Activated CD8-positive, alpha-beta memory T cell treated with anti-CD3 and anti-CD28 coated beads for 36 hours (primary cell): Measurements from ENCODE around the gene MYLK. TPM values are rescaled to one million over a fixed set of nuclear protein-coding genes. Genes with fewer than 3 reads are reported as not detected.

Experiments used
- CTCF ChIA-PET: fragments of 350-600 bp; sonication (Branson Sonifier 250); formaldehyde crosslinking; loops from one replicate; lab custom pipeline; 2021; ENCODE audit warnings: antibody characterized with exemption; lab: Charles Lee
- POLR2A ChIA-PET: fragments of 350-600 bp; sonication (Branson Sonifier 250); formaldehyde crosslinking; loops from one replicate; lab custom pipeline; 2021; ENCODE audit warnings: antibody characterized with exemption; lab: Charles Lee
- total RNA-seq, 2 experiments: library from RNA; stranded (reverse); gene quantifications; one replicate each; pipeline ENCODE4 v1.2.3, GENCODE V29; 2021

Gene MYLK
- total RNA-seq, 2 experiments from 2014 or later = not detected

DNA sequence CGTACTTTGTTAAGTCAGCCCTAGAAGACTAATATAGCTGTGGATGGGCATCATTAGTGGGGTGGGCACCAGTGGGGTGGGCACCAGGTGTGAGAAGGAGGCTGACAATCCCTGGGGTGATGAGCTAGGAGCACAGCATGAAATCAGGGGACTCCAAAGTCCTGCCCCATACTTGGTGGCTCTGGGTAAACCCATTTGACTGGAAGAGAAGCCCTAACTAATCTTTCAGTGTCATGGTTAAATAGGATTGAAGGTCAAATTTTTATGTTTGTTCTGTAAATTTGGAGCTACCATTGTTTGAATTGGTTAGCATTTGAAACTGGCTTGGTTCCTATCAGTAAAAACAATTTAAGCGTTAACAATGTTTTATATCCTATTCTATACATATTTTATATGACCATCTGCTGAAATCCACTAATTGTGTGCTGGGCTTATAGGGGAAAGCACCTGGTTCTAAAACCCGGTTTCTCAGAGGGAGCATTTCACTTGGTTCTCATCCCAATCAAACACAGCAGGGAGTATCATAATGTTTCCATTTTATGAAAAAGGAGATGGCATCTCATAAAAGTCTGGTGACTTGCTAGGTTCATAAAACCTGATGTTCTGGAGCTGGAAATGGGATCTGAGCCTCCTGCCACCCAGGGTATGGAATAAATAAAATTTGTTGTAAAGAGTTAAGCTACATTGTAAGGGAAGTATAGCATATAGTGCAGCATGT is 211.5 kb downstream of the MYLK start:
- CTCF ChIA-PET = no interaction called here
- POLR2A ChIA-PET = no interaction called here

- ChIA-PET POLR2A (no interaction called here), CTCF (no interaction called here)
Observed at GRCh38 chr3:123670743-123671142, 213.4 kb downstream of the MYLK start.

GRCh38 chr3:123668906-123669305 is 215.2 kb downstream of the MYLK start:
- ChIA-PET POLR2A (no interaction called here), CTCF (no interaction called here)

- CTCF ChIA-PET = no interaction called here
- POLR2A ChIA-PET = no interaction called here
Observed at GRCh38 chr3:123667784-123668183, 216.3 kb downstream of the MYLK start.

DNA sequence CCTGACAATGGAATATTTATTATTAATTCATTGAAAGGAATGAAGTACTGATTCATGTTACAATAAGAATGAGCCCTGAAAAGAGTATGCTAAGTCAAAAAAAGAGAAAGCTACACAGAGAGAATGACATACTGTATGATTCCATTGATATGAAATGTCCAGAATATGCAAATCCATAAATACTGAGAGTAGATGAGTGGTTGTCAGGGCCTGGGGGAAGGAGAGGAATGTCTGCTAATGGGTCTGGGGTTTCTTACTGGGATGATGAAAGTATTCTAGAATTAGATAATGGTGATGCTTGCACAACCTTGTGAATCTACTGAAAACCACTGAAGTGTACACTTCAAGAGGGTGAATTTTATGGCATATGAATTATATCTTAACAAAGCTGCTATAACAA is 219.4 kb downstream of the MYLK start:
- ChIA-PET POLR2A (no interaction called here), CTCF (no interaction called here)

DNA sequence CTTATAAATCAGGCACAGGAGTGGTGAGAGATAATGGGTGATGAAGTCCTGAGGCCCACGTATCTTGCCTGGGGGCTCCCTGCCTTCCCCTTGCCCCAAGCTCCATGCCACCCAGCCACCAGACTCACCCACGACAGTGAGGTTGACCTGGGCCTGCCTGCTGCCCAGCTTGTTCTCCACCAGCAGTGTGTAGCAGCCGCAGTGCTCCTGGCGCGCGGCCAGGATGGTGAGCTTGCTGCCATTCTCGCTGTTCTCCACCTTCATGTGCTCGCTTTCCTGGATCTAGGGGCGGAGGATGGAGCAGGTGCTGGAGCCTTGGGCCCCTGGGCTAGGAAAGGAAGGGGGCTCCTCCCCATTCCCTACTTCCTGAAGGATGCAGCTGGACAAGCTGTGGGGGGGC is 220.2 kb downstream of the MYLK start:
- CTCF ChIA-PET = no interaction called here
- POLR2A ChIA-PET = no interaction called here

DNA sequence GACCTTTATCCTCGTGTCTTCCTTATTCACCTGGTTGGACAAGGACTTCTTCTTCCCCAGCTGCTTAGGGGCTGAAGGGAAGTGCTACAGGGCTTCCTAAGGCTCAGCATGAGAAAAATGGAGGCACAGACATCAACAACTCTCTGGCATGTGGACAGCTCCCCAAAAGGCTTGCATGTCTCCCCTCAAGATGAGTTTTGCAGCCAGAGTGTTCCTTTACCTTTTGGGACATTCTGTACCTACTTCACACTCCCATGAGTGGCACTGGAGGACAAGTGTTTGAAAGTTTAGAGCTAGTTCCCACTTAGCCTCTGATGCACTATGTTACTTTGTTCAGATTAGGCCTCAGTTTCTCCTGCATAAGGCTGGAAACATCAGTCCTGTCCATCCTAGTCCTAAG is 222.2 kb downstream of the MYLK start:
- ChIA-PET POLR2A (no interaction called here), CTCF (no interaction called here)

GRCh38 chr3:123660900-123661299 is 223.2 kb downstream of the MYLK start:
- CTCF ChIA-PET = interaction anchor here (1.2 kb wide), 1 partner anchor 18 kb away, joined by 3 read pairs; no protein-coding TSS in a partner anchor
- POLR2A ChIA-PET = no interaction called here

GRCh38 chr3:123660141-123660675 is 223.9 kb downstream of the MYLK start:
- CTCF ChIA-PET = interaction anchor here (0.8 to 1.2 kb wide), 2 partner anchors 17 to 47 kb away, joined by 3 read pairs; no protein-coding TSS in a partner anchor
- POLR2A ChIA-PET = no interaction called here

DNA sequence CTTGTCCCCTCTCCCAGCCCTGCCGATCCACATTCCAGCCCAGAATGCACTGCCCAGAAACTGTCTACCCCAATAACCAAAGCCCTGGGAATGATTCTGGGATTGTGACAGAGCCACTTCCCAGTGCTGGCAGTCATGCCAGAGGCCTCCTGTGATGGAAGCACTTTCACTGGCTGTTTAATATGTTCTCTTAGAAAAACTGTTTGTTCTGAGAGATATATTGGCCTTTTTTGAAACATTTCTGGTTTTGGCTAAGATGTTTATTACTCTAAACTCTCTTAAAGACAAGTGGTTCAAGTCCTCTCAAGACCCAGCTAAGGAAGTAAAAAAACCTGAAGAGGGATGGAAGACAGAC is 225.3 kb downstream of the MYLK start:
- CTCF ChIA-PET = no interaction called here
- POLR2A ChIA-PET = no interaction called here

DNA sequence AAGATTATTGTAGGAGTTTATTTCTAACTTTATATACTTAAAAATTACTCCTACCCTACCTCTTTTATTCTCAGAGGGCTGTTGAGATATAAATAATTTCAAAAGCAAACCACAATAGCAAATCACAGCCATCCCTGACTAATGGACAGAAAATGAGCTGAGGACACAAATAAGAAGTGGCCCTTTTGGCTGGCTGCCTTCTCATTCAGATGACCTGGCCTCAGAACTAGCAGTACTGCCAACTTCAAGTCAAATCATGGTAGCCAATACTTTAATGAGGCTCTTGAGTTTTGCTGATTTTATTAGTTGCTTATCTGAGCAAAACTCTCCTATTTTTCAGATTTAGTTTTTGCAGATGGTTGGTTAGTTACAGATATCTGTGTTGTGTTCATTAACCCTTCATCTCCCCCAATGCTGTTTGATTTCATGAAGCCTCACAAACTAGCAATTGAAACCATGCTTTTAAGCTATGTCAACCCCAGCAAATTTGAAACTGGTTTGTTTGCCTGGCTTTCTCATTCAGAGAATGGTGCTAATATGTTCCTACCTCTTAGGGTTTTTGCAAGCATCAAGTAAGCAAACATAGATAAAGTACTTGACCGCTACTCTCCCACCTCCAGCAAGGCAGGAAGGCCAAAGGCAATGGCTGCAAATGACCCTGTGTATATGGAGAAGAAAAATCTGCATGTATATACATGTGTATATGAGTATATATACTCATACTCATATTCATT is 225.8 kb downstream of the MYLK start:
- ChIA-PET POLR2A (no interaction called here), CTCF (no interaction called here)

DNA sequence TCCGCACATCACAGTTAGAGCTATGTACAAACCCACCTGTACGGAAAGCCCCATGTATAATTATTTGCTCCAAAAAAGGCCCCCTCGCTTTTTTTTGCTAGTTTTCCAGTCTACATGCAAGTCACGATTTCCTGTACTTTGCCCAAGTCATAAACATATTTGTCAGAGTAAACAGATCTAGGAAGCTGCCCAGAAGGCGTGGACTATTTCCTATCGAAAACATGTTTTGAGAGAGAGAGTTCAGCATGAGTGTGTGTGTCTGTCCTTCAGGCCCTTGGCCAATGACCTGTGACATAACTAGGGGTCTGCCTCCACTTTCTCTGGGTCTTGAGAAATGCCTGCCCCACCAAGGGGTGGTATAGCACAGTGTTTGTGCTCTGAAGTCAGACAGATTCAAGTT is 226.6 kb downstream of the MYLK start:
- ChIA-PET POLR2A (no interaction called here), CTCF (no interaction called here)

DNA sequence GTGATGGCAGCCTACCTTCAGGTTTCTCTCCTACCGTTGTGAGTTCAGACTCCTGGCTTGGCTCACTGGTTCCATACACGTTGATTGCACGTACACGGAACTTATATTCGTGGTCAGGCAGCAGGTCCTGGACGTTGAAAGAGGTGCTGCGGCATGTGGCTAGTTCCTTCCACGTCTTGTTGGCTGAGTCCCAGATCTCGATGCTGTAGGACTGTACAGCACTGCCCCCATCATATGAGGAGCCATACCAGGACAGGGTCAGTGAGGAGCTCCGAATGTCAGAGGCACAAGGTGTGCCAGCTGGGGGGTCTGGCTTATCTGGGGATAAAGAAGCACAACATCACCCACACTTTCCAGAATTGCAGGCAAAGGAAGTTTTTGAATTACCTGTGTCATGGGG is 227.0 kb downstream of the MYLK start:
- POLR2A ChIA-PET = no interaction called here
- CTCF ChIA-PET = no interaction called here

DNA sequence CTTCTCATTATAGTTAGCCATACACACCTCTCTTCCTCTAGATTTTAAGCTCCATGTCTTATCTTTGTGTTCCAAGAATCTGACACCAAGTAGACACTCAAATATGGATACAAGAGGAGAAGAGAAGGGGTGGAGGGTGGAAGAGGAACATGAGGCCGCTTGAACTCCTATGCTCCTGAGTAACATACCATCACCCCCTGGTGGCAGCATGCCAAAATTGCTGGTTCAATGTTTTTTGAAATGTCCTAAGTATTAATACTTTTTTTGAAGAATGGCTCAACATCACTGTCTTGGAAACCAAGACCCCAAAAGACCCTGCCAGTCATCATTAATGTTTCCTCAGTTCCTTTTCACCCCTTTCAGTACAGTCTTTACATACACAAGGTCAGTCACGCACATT is 227.4 kb downstream of the MYLK start:
- ChIA-PET CTCF (no interaction called here), POLR2A (no interaction called here)

- CTCF ChIA-PET = interaction anchor here (0.8 kb wide), 1 partner anchor 51 kb away, joined by 3 read pairs; no protein-coding TSS in a partner anchor
Observed at GRCh38 chr3:123656274-123656673, 227.9 kb downstream of the MYLK start.

DNA sequence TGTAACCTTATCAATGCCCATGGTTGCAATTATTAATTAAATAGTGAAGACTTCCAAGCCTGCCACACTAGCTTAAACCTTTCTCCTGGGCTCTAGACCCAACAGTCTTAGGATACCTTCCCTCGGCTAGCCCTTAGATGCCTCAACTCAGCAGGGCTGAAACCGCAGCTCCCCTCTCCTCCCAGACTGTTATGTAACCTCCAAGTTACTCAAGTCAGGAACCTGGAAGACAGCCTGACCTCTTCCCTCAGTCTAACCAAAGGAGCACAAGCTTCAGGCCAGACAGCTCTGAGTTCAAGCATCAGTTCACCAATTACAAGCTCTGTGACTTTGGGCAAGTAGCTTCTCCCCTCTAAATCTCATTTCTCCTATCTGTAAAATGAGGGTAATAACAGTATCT is 228.7 kb downstream of the MYLK start:
- POLR2A ChIA-PET = no interaction called here
- CTCF ChIA-PET = interaction anchor here (0.8 kb wide), 1 partner anchor 52 kb away, joined by 3 read pairs; no protein-coding TSS in a partner anchor

More at GRCh38 chr3:123656274-123656673, 227.9 kb downstream of the MYLK start:
- POLR2A ChIA-PET = no interaction called here

DNA sequence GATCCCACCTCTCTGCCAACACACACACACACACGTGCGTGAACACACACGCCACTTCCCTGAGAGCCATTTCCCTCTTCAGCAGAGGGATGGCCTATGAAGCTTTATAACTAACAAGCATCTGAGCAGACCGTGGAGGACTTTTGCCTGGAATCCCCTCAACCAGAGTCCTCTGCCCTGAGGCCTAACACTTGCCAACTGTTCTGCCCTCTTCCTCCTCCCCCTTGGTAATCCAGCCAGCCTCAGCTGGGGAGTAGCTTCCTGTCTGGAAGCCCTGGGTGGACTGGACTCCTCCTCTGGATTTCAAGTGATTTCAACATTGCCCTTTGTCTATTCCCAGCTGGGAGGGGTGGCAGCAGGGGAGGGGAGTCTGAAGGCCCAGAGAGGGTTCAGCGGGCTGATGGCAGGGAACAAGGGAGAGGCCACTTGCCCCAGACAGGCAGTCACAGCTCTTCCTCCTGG is 230.9 kb downstream of the MYLK start:
- POLR2A ChIA-PET = interaction anchor here (0.6 kb wide), 1 partner anchor 85 kb away, joined by 3 read pairs; no protein-coding TSS in a partner anchor

DNA sequence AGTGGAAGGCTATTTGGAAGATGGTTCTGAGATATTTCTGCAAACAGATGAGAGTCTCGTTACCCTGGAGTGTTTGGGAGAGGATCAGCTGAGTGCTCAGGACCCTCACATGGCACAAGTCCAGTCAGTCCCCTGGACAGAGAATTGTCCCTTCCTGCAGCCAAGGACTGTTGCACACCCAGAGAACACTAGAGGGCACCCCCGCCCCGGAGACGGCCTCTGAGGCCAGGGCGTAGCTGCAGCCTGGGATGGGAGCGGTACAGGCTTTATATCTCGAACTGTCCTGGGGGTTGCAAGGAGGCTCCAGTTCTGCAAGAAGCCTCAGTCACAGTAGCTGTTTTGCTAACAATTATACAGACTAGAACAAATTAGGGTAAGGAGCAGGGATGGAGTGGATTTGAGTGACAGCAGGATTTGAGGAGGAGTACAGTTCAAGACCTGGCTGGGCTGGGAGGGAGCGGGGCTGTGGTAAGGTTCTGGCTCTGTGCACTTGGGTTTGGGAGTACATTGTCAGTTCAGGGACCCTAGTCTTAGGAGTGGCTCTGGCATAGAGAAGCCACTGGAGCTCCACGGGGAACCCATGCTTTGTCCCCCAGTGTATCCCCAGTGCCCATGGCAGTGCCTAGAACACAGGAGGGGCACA is 231.7 kb downstream of the MYLK start:
- POLR2A ChIA-PET = interaction anchor here (0.6 kb wide), 1 partner anchor 949 kb away, joined by 3 read pairs; no protein-coding TSS in a partner anchor

More for the DNA sequence above, 230.9 kb downstream of the MYLK start:
- CTCF ChIA-PET = interaction anchor here (1.3 to 1.6 kb wide), 5 partner anchors 11 to 70 kb away, joined by 4 to 7 read pairs (median 5); no protein-coding TSS in a partner anchor

More for the DNA sequence above, 231.7 kb downstream of the MYLK start:
- CTCF ChIA-PET = interaction anchor here (0.7 to 1.6 kb wide), 7 partner anchors 10 to 328 kb away, joined by 3 to 7 read pairs (median 4); no protein-coding TSS in a partner anchor
